WERI-Rb-1 (cell line): Measurements from ENCODE around the gene ABCA12.

Experiments used
- DNase-seq: peaks from one replicate; pipeline ENCODE4 v3.0.0-alpha.2; 2020
- H3K27ac ChIP-seq: fragments of 250-450 bp; sonication (Bioruptor Pico); 2 replicates; pipeline ENCODE4 v1.5.1; 2020; ENCODE audit warnings: mild to moderate bottlenecking, moderate library complexity
- H3K27me3 ChIP-seq: fragments of 250-450 bp; sonication (Bioruptor Pico); 2 replicates; pipeline ENCODE4 v1.5.1; 2021; ENCODE audit warnings: mild to moderate bottlenecking, low read depth, moderate library complexity; ENCODE audit not compliant: insufficient read depth, severe bottlenecking
- H3K36me3 ChIP-seq: fragments of 250-450 bp; sonication (Bioruptor Pico); 2 replicates; pipeline ENCODE4 v1.5.1; 2020; ENCODE audit warnings: mild to moderate bottlenecking, moderate library complexity
- H3K4me3 ChIP-seq: 2 replicates; pipeline ENCODE4 v1.5.1; 2011; ENCODE audit warnings: low read depth, mild to moderate bottlenecking, control low read depth, low read length
- H3K9me3 ChIP-seq: fragments of 250-450 bp; sonication (Bioruptor Pico); 2 replicates; pipeline ENCODE4 v1.5.1; 2021; ENCODE audit warnings: mild to moderate bottlenecking, moderate library complexity; ENCODE audit not compliant: severe bottlenecking
- CTCF ChIP-seq: IDR thresholded peaks from 2 replicates; pipeline ENCODE4 v1.5.1; 2011; ENCODE audit warnings: low read depth, mild to moderate bottlenecking, control low read depth, inconsistent platforms, low read length

Gene ABCA12

GRCh38 chr2:215022418-215022817 is 116.0 kb downstream of the ABCA12 start:
- Histone ChIP-seq H3K4me3 (no peak overlapping the region), H3K9me3 (no peaks in the 10 kb centered on the region), H3K27me3 (no peaks in the 10 kb centered on the region), H3K27ac (no peak overlapping the region), H3K36me3 (no peaks in the 10 kb centered on the region)
- TF ChIP-seq CTCF, result no peak
- no peak for DNase-seq

GRCh38 chr2:215020283-215020682 is 118.1 kb downstream of the ABCA12 start:
- Histone ChIP-seq H3K36me3 (no peaks in the 10 kb centered on the region), H3K27me3 (no peaks in the 10 kb centered on the region), H3K4me3 (no peak overlapping the region), H3K27ac (no peak overlapping the region), H3K9me3 (no peaks in the 10 kb centered on the region)
- DNase-seq, result no peak
- no peak for TF ChIP-seq CTCF

GRCh38 chr2:215019521-215020145 is 118.8 kb downstream of the ABCA12 start:
- TF ChIP-seq CTCF, result no peak
- Histone ChIP-seq H3K4me3 (no peak overlapping the region), H3K27ac (no peak overlapping the region), H3K27me3 (no peaks in the 10 kb centered on the region), H3K9me3 (no peaks in the 10 kb centered on the region), H3K36me3 (no peaks in the 10 kb centered on the region)
- DNase-seq, result no peak

GRCh38 chr2:215019085-215019484 is 119.3 kb downstream of the ABCA12 start:
- no peaks in the 10 kb centered on the region for H3K9me3 ChIP-seq
- TF ChIP-seq CTCF, result no peak
- no peak overlapping the region for H3K27ac ChIP-seq
- no peak overlapping the region for H3K4me3 ChIP-seq
- no peak for DNase-seq
- H3K27me3 ChIP-seq, result no peaks in the 10 kb centered on the region
- H3K36me3 ChIP-seq, result no peaks in the 10 kb centered on the region

- Histone ChIP-seq H3K27ac (no peak overlapping the region), H3K4me3 (no peak overlapping the region), H3K27me3 (no peaks in the 10 kb centered on the region), H3K36me3 (no peaks in the 10 kb centered on the region), H3K9me3 (no peaks in the 10 kb centered on the region)
- TF ChIP-seq CTCF, result no peak
- DNase-seq, result no peak
These were observed 123.0 kb downstream of the ABCA12 start for GRCh38 chr2:215015421-215015820.

GRCh38 chr2:215010390-215010789 is 128.0 kb downstream of the ABCA12 start:
- Histone ChIP-seq H3K36me3 (no peaks in the 10 kb centered on the region), H3K27me3 (no peaks in the 10 kb centered on the region), H3K9me3 (no peaks in the 10 kb centered on the region), H3K27ac (no peak overlapping the region), H3K4me3 (no peak overlapping the region)
- DNase-seq, result no peak
- no peak for TF ChIP-seq CTCF
